ENCODE data around the gene SRRD.
"Not testable (repeated sequence)": the region's sequence is repeated elsewhere in the genome, so short reads cannot be mapped to it uniquely, and the experiment has no call there.

SRRD gene

GRCh38 chr22:26483439-26484359 is at the start of gene SRRD, which contains the start of gene HPS4:
SRRD (plus strand) TSS chr22:26483877; CDS start chr22:26483891, 14 bp downstream.
HPS4 (minus strand) TSS chr22:26483783; CDS start chr22:26481762, 2,021 bp downstream.
- Histone ChIP-seq H3K36me3 (ENCODE audit: low read depth) (peaks cover 32% of the 10 kb centered on the region), H3K4me3 (ENCODE audit: severe bottlenecking) (peak within 1 kb of the TSS; percentile 62), H3K27me3 (ENCODE audit: insufficient read depth, poor library complexity, severe bottlenecking) (no peaks in the 10 kb centered on the region), H3K4me1 (ENCODE audit: insufficient read depth, poor library complexity, severe bottlenecking) (peaks cover 19% of the 10 kb centered on the region), H3K27ac (ENCODE audit: poor library complexity, severe bottlenecking) (peak within 1 kb of the TSS; percentile 72), H3K9me3 (ENCODE audit: severe bottlenecking) (no peaks in the 10 kb centered on the region)
- peak; percentile 87 for DNase-seq (ENCODE audit: low spot score)
- ATAC-seq (ENCODE audit: low read depth): peak; percentile 67
- no peak for TF ChIP-seq CTCF (IDR thresholded peaks at IDR 0.05; ENCODE audit: poor library complexity, severe bottlenecking)

- Histone ChIP-seq H3K36me3 (ENCODE audit: low read depth) (peaks cover 2% of the 10 kb centered on the region), H3K27me3 (ENCODE audit: insufficient read depth, poor library complexity, severe bottlenecking) (no peaks in the 10 kb centered on the region), H3K4me1 (ENCODE audit: insufficient read depth, poor library complexity, severe bottlenecking) (peaks cover 22% of the 10 kb centered on the region), H3K27ac (ENCODE audit: poor library complexity, severe bottlenecking) (no peak overlapping the region), H3K4me3 (ENCODE audit: severe bottlenecking) (no peak overlapping the region), H3K9me3 (ENCODE audit: severe bottlenecking) (no peaks in the 10 kb centered on the region)
- ATAC-seq (ENCODE audit: low read depth) (no peak), DNase-seq (ENCODE audit: low spot score) (no peak)
- TF ChIP-seq CTCF (IDR thresholded peaks at IDR 0.05; ENCODE audit: poor library complexity, severe bottlenecking): no peak
These were observed 48.2 kb upstream of the SRRD start for GRCh38 chr22:26435327-26436093.

GRCh38 chr22:26436903-26437515 is 46.7 kb upstream of the SRRD start:
- DNase-seq (ENCODE audit: low spot score) (no peak), ATAC-seq (ENCODE audit: low read depth) (peak; percentile 66)
- no peak overlapping the region for H3K4me3 ChIP-seq (ENCODE audit: severe bottlenecking)
- H3K9me3 ChIP-seq (ENCODE audit: severe bottlenecking): no peaks in the 10 kb centered on the region
- peaks cover 17% of the 10 kb centered on the region for H3K4me1 ChIP-seq (ENCODE audit: insufficient read depth, poor library complexity, severe bottlenecking)
- TF ChIP-seq CTCF (IDR thresholded peaks at IDR 0.05; ENCODE audit: poor library complexity, severe bottlenecking): no peak
- H3K36me3 ChIP-seq (ENCODE audit: low read depth): peaks cover 2% of the 10 kb centered on the region
- H3K27me3 ChIP-seq (ENCODE audit: insufficient read depth, poor library complexity, severe bottlenecking): no peaks in the 10 kb centered on the region
- H3K27ac ChIP-seq (ENCODE audit: poor library complexity, severe bottlenecking): peak overlapping the region; percentile 44

- Histone ChIP-seq H3K36me3 (ENCODE audit: low read depth) (no peaks in the 10 kb centered on the region; the same call in none of the 2 replicates), H3K27ac (ENCODE audit: poor library complexity, severe bottlenecking) (peak overlapping the region; percentile 44), H3K4me1 (ENCODE audit: insufficient read depth, poor library complexity, severe bottlenecking) (peaks cover 25% of the 10 kb centered on the region), H3K9me3 (ENCODE audit: severe bottlenecking) (no peaks in the 10 kb centered on the region), H3K27me3 (ENCODE audit: insufficient read depth, poor library complexity, severe bottlenecking) (no peaks in the 10 kb centered on the region), H3K4me3 (ENCODE audit: severe bottlenecking) (no peak overlapping the region)
- no peak for ATAC-seq (ENCODE audit: low read depth)
- no peak for DNase-seq (ENCODE audit: low spot score)
- no peak for TF ChIP-seq CTCF (IDR thresholded peaks at IDR 0.05; ENCODE audit: poor library complexity, severe bottlenecking)
These were observed 45.8 kb upstream of the SRRD start for GRCh38 chr22:26437694-26438392.

GRCh38 chr22:26438776-26439175 is 44.9 kb upstream of the SRRD start:
- Histone ChIP-seq H3K27ac (ENCODE audit: poor library complexity, severe bottlenecking) (peak overlapping the region; percentile 40), H3K4me1 (ENCODE audit: insufficient read depth, poor library complexity, severe bottlenecking) (peaks cover 26% of the 10 kb centered on the region)
- H3K36me3 ChIP-seq (ENCODE audit: low read depth); H3K4me3 ChIP-seq (ENCODE audit: severe bottlenecking); H3K9me3 ChIP-seq (ENCODE audit: severe bottlenecking); ATAC-seq (ENCODE audit: low read depth); DNase-seq (ENCODE audit: low spot score); H3K27me3 ChIP-seq (ENCODE audit: insufficient read depth, poor library complexity, severe bottlenecking): not testable (repeated sequence)
